ENCODE data around the gene GPR3.

DNA sequence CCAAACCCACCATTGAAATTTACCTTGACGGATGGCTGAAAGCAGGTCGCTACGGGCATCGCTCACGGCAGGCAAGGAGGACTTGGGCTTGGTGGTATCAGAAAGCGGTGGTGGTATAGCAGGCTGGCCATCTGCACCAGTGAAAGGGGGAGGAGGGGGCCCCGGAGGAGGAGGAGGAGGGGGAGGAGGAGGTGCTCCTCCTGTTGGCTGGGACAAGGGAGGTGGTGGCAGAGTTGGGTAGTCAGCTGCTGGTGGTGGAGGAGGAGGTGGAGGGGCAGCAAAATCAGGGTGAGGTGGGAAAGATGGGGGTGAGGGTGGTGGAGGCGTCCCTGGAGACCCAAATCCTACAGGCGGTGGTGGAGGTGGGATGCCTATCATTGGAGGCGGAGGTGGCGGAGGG, 17.2 kb downstream of the GPR3 start:
- TF ChIP-seq, protein P1, sequence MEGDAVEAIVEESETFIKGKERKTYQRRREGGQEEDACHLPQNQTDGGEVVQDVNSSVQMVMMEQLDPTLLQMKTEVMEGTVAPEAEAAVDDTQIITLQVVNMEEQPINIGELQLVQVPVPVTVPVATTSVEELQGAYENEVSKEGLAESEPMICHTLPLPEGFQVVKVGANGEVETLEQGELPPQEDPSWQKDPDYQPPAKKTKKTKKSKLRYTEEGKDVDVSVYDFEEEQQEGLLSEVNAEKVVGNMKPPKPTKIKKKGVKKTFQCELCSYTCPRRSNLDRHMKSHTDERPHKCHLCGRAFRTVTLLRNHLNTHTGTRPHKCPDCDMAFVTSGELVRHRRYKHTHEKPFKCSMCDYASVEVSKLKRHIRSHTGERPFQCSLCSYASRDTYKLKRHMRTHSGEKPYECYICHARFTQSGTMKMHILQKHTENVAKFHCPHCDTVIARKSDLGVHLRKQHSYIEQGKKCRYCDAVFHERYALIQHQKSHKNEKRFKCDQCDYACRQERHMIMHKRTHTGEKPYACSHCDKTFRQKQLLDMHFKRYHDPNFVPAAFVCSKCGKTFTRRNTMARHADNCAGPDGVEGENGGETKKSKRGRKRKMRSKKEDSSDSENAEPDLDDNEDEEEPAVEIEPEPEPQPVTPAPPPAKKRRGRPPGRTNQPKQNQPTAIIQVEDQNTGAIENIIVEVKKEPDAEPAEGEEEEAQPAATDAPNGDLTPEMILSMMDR (IDR thresholded peaks at IDR 0.05; ENCODE audit: extremely low read depth in 1 of 2, insufficient read depth in 1 of 2, low read depth in 1 of 2, low read length in 2 of 2): no peak
- TF ChIP-seq POLR2AphosphoS5 (IDR thresholded peaks at IDR 0.05; ENCODE audit: insufficient read depth, low read depth, low read length) (no peak), MYC (IDR thresholded peaks at IDR 0.05; ENCODE audit: low read depth, low read length) (no peak), POLR2A (IDR thresholded peaks at IDR 0.05; ENCODE audit: low read depth, low read length) (no peak), EZH2 (IDR thresholded peaks at IDR 0.05; ENCODE audit: borderline replicate concordance, low read depth, low read length, severe bottlenecking) (no peak), JUN (IDR thresholded peaks at IDR 0.05; ENCODE audit: borderline replicate concordance, insufficient read depth, insufficient read length, low read depth) (no peak), FOS (IDR thresholded peaks at IDR 0.05; ENCODE audit: borderline replicate concordance, insufficient read depth, low read length) (no peak)
- TF ChIP-seq, protein P2, sequence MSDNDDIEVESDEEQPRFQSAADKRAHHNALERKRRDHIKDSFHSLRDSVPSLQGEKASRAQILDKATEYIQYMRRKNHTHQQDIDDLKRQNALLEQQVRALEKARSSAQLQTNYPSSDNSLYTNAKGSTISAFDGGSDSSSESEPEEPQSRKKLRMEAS (IDR thresholded peaks at IDR 0.05; ENCODE audit: insufficient read depth, insufficient read length): no peak
